ENCODE results near the gene LEMD2.

DNA sequence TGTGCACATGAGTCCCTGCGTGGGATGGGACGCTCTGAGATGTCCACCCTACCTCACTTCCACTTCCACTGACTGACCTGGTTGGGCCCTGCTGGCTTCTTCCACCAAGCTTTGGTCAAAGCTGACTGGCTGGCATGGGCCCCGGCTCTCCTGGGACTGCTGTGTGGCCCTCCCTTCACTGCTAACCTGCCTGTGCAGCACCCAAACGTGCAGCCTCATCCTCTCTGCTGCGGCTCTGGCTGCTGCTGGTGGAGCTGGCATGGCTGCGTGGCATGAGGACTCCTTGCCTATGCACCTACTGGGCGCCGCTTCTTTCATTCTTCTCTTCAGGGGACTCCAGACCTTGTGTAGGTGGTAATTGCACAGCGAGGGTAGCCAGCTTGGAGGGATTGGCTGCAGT is 23.6 kb downstream of the LEMD2 start:
- TF ChIP-seq GATA2 (IDR thresholded peaks at IDR 0.05; ENCODE audit: low read depth, low read length) (no peak), GATA3 (IDR thresholded peaks at IDR 0.05; ENCODE audit: low read depth, low read length) (no peak)

All from SH-SY5Y (cell line).